NCI-H1930 (cell line): Measurements from ENCODE around the gene TBC1D24.

Experiments used
- DNase-seq, 2 experiments: peaks; one replicate each; lab custom pipeline; 2025; lab: John Stamatoyannopoulos, UW

TBC1D24 gene

DNA sequence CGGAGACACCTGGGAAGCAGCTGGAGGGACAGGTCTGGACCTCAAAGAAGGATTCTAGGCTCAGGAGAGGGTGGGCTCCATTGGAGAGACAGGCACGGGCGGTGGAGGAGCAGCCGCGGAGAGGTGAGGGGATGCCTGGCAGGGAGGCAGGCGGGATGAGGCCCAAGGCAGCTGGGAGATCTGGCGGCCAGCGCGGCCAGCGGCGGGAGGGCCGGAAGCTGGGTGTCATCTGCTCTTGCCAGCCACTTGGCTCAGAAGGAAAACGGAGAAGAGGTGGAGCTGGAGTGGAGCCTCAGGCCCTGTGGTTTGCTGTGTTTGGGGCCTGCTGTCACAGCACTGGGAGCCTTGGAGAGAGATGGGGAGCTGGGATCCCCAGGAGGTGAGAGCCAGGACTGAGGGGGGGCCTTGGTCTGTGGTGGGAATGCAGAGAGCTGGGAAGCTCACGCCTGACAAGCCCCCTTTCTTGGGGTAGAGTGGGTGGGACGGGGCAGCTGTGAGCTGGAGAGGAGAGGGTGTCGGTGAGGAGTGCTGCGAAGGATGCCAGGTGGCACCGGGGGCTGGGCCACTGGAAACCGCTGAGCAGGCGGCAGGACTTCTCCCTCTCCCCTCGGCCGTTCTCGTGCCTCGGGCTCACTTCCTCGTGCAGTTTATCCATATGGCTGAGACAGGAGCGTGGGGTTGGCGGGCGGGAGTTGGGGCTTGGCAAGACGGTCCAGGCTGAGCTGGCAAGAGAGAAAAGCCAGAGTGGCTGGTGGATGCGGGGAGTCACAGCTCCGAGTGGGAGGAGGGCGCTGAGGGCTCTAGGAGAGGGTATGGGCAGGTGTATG lies 8.0 kb downstream of the TBC1D24 start:
- DNase-seq = no peak

GRCh38 chr16:2483939-2484897 lies 9.3 kb downstream of the TBC1D24 start:
- no peak for DNase-seq

GRCh38 chr16:2484898-2485508 lies 10.1 kb downstream of the TBC1D24 start:
- no peak for DNase-seq

- no peak for DNase-seq
These were observed 11.0 kb downstream of the TBC1D24 start for GRCh38 chr16:2485811-2486507.

DNA sequence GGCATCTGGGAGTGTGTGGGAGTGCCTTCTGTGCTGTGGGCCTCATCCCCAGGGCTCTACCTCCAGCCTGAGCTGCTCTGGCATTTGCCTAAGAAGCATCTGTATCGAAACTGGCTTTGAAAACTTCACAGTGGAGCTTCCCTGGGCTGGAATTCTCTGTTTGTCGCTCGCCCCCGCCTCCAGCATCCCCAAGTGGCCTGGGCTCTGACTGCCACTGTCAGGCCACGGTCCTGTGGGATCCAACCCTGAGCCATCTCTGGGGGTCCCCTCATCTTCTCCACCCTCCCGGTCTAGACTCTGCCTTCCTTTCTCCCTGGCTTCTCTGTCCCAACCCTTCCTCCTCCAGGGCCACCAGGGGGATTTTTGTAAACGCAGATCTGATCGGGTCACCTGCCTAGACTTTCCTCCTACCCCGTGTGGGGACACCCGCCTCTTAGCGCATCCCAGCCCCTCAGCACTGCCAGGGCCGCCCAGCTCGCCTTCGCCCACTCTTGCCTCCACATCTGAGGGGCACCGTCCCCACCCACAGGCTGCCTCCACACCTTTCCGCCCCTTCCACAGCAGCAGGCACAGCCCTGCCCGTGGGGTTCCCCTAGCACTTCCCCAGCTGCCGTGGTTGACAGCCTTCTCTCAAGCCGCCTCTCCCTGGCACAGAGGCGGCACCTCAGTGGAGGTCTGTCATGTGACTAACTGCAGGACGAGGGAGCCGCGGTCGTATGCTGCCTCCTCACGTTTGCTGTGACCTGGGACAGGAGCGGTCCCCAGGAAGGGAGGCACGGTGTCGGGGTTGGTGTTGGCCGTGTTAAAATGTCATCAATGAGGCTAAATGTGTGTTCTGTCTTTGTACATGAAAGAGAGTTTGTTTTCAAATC lies 12.0 kb downstream of the TBC1D24 start:
- DNase-seq = no peak

- DNase-seq = no peak
These were observed 12.6 kb downstream of the TBC1D24 start for GRCh38 chr16:2487517-2487842.

- DNase-seq = no peak
These were observed 13.1 kb downstream of the TBC1D24 start for GRCh38 chr16:2487903-2488531.

- DNase-seq = no peak
These were observed 14.7 kb downstream of the TBC1D24 start for GRCh38 chr16:2489581-2489980.

GRCh38 chr16:2490190-2491105 lies 15.5 kb downstream of the TBC1D24 start:
- DNase-seq = no peak

GRCh38 chr16:2492292-2492691 lies 17.4 kb downstream of the TBC1D24 start:
- DNase-seq = no peak

DNA sequence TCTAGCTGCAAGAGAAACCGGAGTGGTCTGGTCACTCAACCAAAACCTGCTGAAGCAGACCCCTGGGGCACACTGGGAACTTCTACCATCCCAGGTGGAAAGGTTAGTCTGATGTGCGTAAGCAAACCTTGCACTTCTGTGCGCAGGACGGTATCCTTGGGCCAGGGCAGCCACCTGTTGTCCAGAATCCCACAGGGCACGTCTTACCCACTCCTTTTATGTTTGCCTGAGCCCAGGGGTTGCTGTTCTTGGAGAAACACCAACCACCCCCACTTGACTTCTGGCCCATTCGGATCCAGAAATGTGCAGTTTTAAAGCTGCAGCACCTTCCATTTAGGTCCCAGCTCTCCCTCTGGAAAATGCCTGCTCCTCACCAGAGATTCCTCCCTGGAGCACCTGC lies 18.7 kb downstream of the TBC1D24 start:
- no peak for DNase-seq

DNA sequence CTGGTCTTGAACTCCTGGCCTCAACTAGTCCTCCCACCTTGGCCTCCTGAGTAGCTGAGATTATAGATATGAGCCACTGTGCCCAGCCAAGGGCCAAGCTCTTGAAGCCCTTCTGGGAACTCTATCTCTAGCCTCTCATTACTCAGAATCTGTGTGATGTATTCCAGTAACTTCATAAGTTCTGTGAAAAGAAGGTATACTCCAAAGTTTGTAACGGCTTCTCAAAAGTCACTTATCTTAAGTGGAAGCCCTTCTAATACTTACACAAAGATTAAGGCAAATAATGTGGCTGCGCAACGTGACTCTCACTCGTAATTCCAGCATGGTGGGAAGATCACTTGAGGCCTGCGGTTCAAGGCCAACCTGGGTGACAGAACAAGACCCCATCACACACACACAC lies 19.7 kb downstream of the TBC1D24 start:
- DNase-seq = no peak

- no peak for DNase-seq
These were observed 20.1 kb downstream of the TBC1D24 start for GRCh38 chr16:2495041-2495440.

- no peak for DNase-seq
These were observed 21.5 kb downstream of the TBC1D24 start for GRCh38 chr16:2496223-2497115.

- no peak for DNase-seq
These were observed 22.2 kb downstream of the TBC1D24 start for GRCh38 chr16:2497116-2497630.

DNA sequence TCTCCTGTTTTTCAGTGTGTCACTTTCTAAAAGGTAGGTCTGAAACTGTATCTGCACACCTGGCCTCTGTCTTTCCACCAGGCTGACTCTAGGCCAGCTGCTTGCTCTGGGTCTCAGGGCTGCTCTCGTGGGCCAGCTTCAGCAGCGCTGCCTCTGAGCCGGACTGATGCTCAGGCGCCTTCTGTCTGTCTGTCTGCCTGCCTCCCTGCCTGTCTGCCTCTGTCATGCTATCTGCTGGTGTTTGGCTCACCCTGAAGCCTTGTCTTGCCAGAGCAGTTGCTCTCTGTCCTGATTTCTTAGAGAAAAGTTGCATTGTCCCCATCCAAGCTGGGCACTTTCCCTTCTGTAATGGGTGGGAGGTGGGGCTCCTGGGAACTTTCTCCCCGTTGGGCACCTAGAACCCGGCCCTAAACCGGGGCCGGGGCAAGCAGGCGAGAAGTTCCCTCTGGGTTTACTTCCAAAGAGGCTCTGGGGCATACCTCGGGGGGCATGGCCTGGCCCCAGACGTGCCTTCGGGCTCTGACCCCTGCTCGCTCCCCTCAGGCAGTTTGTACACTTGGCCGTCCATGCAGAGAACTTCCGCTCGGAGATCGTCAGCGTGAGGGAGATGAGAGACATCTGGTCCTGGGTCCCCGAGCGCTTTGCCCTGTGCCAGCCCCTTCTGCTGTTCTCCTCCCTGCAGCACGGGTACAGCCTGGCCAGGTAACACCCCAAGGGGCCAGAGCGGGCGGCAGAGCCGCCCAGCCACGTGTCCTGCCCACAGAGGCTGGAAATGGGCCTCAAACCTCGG lies 23.0 kb downstream of the TBC1D24 start:
- no peak for DNase-seq

DNA sequence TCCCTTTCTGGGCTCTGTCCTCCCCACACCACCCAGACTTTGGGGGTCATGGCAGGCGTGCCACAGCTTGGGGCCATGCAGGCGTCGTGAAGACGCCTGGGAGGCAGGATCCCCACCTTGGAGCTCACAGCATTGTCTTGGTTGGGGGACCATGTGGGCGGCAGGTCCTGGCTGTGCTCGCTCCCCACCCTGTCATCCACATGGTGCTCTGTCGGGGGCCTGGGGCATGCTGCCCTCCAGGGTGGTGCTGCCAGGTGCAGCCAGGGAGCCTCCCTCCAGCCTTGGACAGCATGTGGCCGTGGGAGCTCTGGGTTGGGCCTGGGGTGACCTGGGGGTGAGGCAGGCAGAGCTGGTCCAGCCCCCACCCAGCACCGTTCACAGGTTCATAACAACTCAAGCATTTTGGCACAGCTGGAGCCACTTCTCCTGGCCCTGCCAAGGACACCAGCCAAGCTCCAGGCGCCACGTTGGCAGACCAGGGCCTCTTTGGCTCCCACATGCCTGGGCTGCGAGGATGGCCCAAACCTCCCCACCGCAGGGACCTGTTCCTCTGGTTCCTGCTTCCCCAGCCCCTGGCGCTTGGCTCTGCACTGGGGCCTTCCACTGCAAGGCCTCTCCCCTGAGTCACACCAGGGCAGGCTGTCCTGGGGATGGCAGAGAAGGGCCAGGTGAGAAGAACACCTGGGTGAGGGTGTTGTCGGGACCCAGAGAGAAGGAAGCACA lies 23.8 kb downstream of the TBC1D24 start:
- DNase-seq = no peak
